HG02623 (cell line): ENCODE results near the gene ELANE.
"Not testable (repeated sequence)": the region's sequence is repeated elsewhere in the genome, so short reads cannot be mapped to it uniquely, and the experiment has no call there.

ENCODE experiments used
- ATAC-seq: cut with Tn5 transposase; IDR thresholded peaks from one replicate; pipeline ENCODE4 v1.9.1; 2021; ENCODE audit warnings: moderate library complexity; ENCODE audit not compliant: unreplicated experiment

Gene ELANE

GRCh38 chr19:891421-892200 lies 39.5 kb downstream of the ELANE start:
- not testable (repeated sequence) for ATAC-seq

GRCh38 chr19:892243-892893 lies 40.3 kb downstream of the ELANE start:
- ATAC-seq = no peak

- peak; percentile 78 for ATAC-seq
Measured at GRCh38 chr19:892894-893689, 41.0 kb downstream of the ELANE start, which contains the start of the genes MED16 and RNU6-9. Gene MED16, minus strand, starts transcription at chr19:893187. Its CDS starts 2,056 bp downstream, at chr19:891131. Gene RNU6-9, plus strand, starts transcription at chr19:893484.

GRCh38 chr19:896434-896833 lies 44.3 kb downstream of the ELANE start:
- no peak for ATAC-seq

GRCh38 chr19:896999-897398 lies 44.9 kb downstream of the ELANE start:
- no peak for ATAC-seq

- no peak for ATAC-seq
Measured at GRCh38 chr19:897442-898039, 45.4 kb downstream of the ELANE start.

GRCh38 chr19:898663-899062 lies 46.6 kb downstream of the ELANE start:
- ATAC-seq = no peak

GRCh38 chr19:899336-900042 lies 47.4 kb downstream of the ELANE start:
- no peak for ATAC-seq

GRCh38 chr19:900043-900301 lies 47.9 kb downstream of the ELANE start:
- no peak for ATAC-seq

- ATAC-seq = no peak
Measured at GRCh38 chr19:900302-901111, 48.4 kb downstream of the ELANE start.

- ATAC-seq = no peak
Measured at GRCh38 chr19:901216-902092, 49.4 kb downstream of the ELANE start.

GRCh38 chr19:902093-902370 lies 49.9 kb downstream of the ELANE start:
- no peak for ATAC-seq

GRCh38 chr19:902446-903226 lies 50.5 kb downstream of the ELANE start:
- no peak for ATAC-seq

- ATAC-seq = no peak
Measured at GRCh38 chr19:903266-903797, 51.2 kb downstream of the ELANE start.

- ATAC-seq = no peak
Measured at GRCh38 chr19:904545-904944, 52.4 kb downstream of the ELANE start.
